Endothelial cell of umbilical vein (primary cell): ENCODE measurements around the gene TMEM45B. TPM values are rescaled to one million over a fixed set of nuclear protein-coding genes. Genes with fewer than 3 reads are reported as not detected.

ENCODE experiments used
- BruUV-seq: library from RNA; stranded (reverse); fragments of 400-500 nt; replicated peaks from 2 replicates; lab custom pipeline; 2021; lab: Mats Ljungman, UMichigan
- CTCF ChIA-PET: fragments of 300-600, 350-600 bp; sonication (Branson Sonifier 250); formaldehyde crosslinking; loops from one replicate; lab custom pipeline; 2021; ENCODE audit warnings: antibody characterized with exemption, inconsistent platforms; lab: Charles Lee
- POLR2A ChIA-PET: fragments of 300-600, 350-600 bp; sonication (Branson Sonifier 250); formaldehyde crosslinking; loops from one replicate; lab custom pipeline; 2021; ENCODE audit warnings: antibody characterized with exemption, inconsistent platforms; lab: Charles Lee
- DNase-seq: peaks from one replicate; pipeline ENCODE4 v3.0.0-alpha.2; 2011; ENCODE audit warnings: low read depth, low spot score
- FAIRE-seq: peaks from 2 replicates; lab custom pipeline; 2011; peaks lifted over from hg19 to GRCh38; lab: Jason Lieb, UNC
- H2AFZ ChIP-seq: 2 replicates; pipeline ENCODE4 v1.6.0; 2012; ENCODE audit warnings: low read depth, low read length, control low read depth, inconsistent platforms
- H3K27ac ChIP-seq: 2 replicates; pipeline ENCODE4 v1.5.1; 2011; ENCODE audit warnings: low read depth, mild to moderate bottlenecking, control low read depth, low read length, moderate library complexity; ENCODE audit not compliant: insufficient read depth
- H3K27me3 ChIP-seq, 2 experiments: 2 replicates each; pipeline versions ENCODE4 v1.6.0 to v1.6.1; 2011; ENCODE audit warnings: low read length in 2 of 2, mixed read lengths in 1 of 2; ENCODE audit not compliant: control insufficient read depth in 2 of 2, insufficient read depth in 2 of 2
- H3K36me3 ChIP-seq, 2 experiments: 2 replicates in 1 of 2; 3 replicates in 1 of 2; pipeline ENCODE4 v1.5.1; 2011; ENCODE audit warnings: low read length in 2 of 2, mild to moderate bottlenecking in 1 of 2, moderate library complexity in 1 of 2; ENCODE audit not compliant: control insufficient read depth in 2 of 2, insufficient read depth in 2 of 2; ENCODE audit errors: extremely low read depth in 1 of 2
- H3K4me1 ChIP-seq: 3 replicates; pipeline ENCODE4 v1.5.1; 2011; ENCODE audit warnings: mild to moderate bottlenecking, low read length; ENCODE audit not compliant: control insufficient read depth, insufficient read depth; ENCODE audit errors: extremely low read depth
- H3K4me2 ChIP-seq: 2 replicates; pipeline ENCODE4 v1.6.1; 2011; ENCODE audit warnings: low read length, control low read depth, mixed read lengths; ENCODE audit not compliant: insufficient read depth
- H3K4me3 ChIP-seq, 3 experiments: fragments of 200-600 bp in 1 of 3; sonication (generic), shearing (Covaris generic) in 1 of 3; replicated peaks in 1 of 3; 2 replicates each; pipeline ENCODE4 v1.5.1; 2011 to 2016; ENCODE audit warnings: control low read depth in 3 of 3, low read length in 3 of 3, mild to moderate bottlenecking in 2 of 3, inconsistent platforms in 1 of 3, low read depth in 1 of 3, moderate library complexity in 1 of 3; ENCODE audit not compliant: insufficient read depth in 1 of 3
- H3K79me2 ChIP-seq: 2 replicates; pipeline ENCODE4 v1.6.0; 2012; ENCODE audit warnings: low read length, inconsistent platforms; ENCODE audit not compliant: control insufficient read depth, insufficient read depth
- H3K9ac ChIP-seq: replicated peaks from 2 replicates; pipeline ENCODE3; 2011; ENCODE audit warnings: low read length, control low read depth; ENCODE audit not compliant: insufficient read depth; ENCODE audit errors: extremely low read depth
- H3K9me1 ChIP-seq: replicated peaks from 3 replicates; pipeline ENCODE4 v1.6.0; 2011; ENCODE audit warnings: mild to moderate bottlenecking, low read length; ENCODE audit not compliant: control insufficient read depth, insufficient read depth; ENCODE audit errors: extremely low read depth
- H3K9me3 ChIP-seq: replicated peaks from 2 replicates; pipeline ENCODE4 v1.5.1; 2012; ENCODE audit warnings: low read length, inconsistent platforms; ENCODE audit not compliant: control insufficient read depth, insufficient read depth
- H4K20me1 ChIP-seq: replicated peaks from 2 replicates; pipeline ENCODE3; 2011; ENCODE audit warnings: mild to moderate bottlenecking, low read length; ENCODE audit not compliant: control insufficient read depth, insufficient read depth; ENCODE audit errors: extremely low read depth
- EZH2 ChIP-seq: IDR thresholded peaks from 2 replicates; pipeline ENCODE4 v1.6.1; 2012; ENCODE audit warnings: borderline replicate concordance, low read depth, mild to moderate bottlenecking, moderate library complexity, low read length, inconsistent platforms; ENCODE audit not compliant: severe bottlenecking
- FOS ChIP-seq: IDR thresholded peaks from 2 replicates; pipeline ENCODE4 v1.6.1; 2011; ENCODE audit warnings: mild to moderate bottlenecking, low read length, moderate library complexity, borderline replicate concordance; ENCODE audit not compliant: insufficient read depth
- GATA2 ChIP-seq: IDR thresholded peaks from 2 replicates; pipeline ENCODE4 v1.7.0; 2011; ENCODE audit warnings: low read depth, mild to moderate bottlenecking, moderate library complexity, mixed read lengths, low read length; ENCODE audit not compliant: insufficient read length, insufficient read depth
- JUN ChIP-seq: IDR thresholded peaks from 2 replicates; pipeline ENCODE4 v1.6.1; 2011; ENCODE audit warnings: borderline replicate concordance, low read depth; ENCODE audit not compliant: insufficient read length, insufficient read depth
- MYC ChIP-seq: IDR thresholded peaks from one replicate; pipeline ENCODE4 v1.6.1; 2011; ENCODE audit warnings: mild to moderate bottlenecking, low read depth, low read length
- POLR2A ChIP-seq: IDR thresholded peaks from 2 replicates; pipeline ENCODE4 v1.6.1; 2012; ENCODE audit warnings: low read depth, mild to moderate bottlenecking, control low read depth, low read length
- POLR2AphosphoS5 ChIP-seq: IDR thresholded peaks from 2 replicates; pipeline ENCODE4 v1.6.1; 2012; ENCODE audit warnings: low read depth, mild to moderate bottlenecking, control low read depth, low read length, moderate library complexity; ENCODE audit not compliant: insufficient read depth
- dilution Hi-C: fragments of 300-500 bp; cut with MboI; formaldehyde crosslinking; loops from one replicate; pipeline ENCODE4 v1.15.0; 2019; ENCODE audit warnings: low sequenced_read_pairs; ENCODE audit not compliant: extremely low pct_ligation_motif_present
- intact Hi-C: fragments of 100-400 bp; cut with micrococcal nuclease; formaldehyde crosslinking; loops from one replicate; pipeline ENCODE4 v1.10.0; 2022
- polyA plus RNA-seq, 4 experiments: library from polyadenylated mRNA; depleted of rRNA in 3 of 4; stranded (reverse) in 3 of 4; unstranded in 1 of 4; fragments of >200 nt; gene quantifications; 2 replicates each; pipeline versions ENCODE4 v1.2.1 to v1.2.3, GENCODE V29; 2011 to 2012; ENCODE audit warnings: missing spikeins in 1 of 4
- total RNA-seq: library from RNA; stranded (reverse); gene quantifications from 2 replicates; pipeline ENCODE4 v1.2.3, GENCODE V29; 2021
- TF ChIP-seq, protein P1 (sequence below): IDR thresholded peaks from 2 replicates; pipeline ENCODE4 v1.6.1; 2011; ENCODE audit not compliant: insufficient read depth, insufficient read length
- TF ChIP-seq, protein P2 (sequence below), 2 donors: IDR thresholded peaks; 1 replicate in 1 of 2; 2 replicates in 1 of 2; pipeline ENCODE4 v1.5.1; 2011; ENCODE audit warnings: low read length in 2 of 2, mild to moderate bottlenecking in 2 of 2, moderate library complexity in 2 of 2, control low read depth in 1 of 2, inconsistent platforms in 1 of 2, low read depth in 1 of 2; ENCODE audit not compliant: insufficient read depth in 1 of 2; ENCODE audit errors: extremely low read depth in 1 of 2

TMEM45B gene
- total and polyA plus RNA-seq, 2 donors (not counting 3 experiments of a cell fraction or from before 2014, with no cell fraction given): 0.08 TPM; not detected in 1

DNA sequence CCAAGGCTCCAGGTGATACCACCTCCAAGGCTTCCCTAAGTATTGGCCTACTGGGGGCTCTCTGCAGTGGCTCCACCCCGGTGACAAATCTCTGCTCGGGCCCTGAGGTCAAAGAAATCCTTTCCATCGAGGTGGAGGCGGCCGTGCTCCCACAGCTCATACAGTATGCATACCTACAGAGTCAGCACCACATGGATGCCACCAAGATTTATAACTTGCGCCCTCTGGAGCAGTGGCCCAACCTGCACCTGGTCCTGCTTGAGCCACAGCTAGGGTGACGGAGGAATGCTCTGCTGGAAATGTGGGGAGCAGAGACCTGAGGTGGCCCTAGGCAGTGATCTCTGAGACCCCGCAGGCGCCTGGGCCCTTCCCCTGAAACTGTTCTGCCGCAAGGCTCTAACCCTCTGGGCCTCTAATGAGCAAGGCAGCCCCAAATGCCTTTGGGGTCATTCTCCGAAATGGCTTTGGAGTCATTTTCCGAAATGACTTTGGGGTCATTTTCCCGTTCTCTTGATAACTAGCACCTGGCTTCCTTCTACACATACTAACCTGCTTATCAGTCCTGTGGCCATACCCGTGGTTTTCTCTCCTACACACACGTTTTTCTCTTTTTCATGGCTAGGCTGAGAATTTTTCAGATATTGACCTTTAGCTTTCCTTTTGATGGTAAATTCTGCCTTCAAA lies 33.9 kb downstream of the TMEM45B start:
- Histone ChIP-seq H3K9ac (no peak overlapping the region), H3K4me1 (no peaks in the 10 kb centered on the region), H2AFZ (no peak overlapping the region), H3K4me2 (no peak overlapping the region), H3K27me3 (no peaks in the 10 kb centered on the region), H3K4me3 (no peak overlapping the region), H3K79me2 (no peaks in the 10 kb centered on the region), H3K36me3 (no peaks in the 10 kb centered on the region), H3K9me3 (no peaks in the 10 kb centered on the region), H4K20me1 (no peaks in the 10 kb centered on the region), H3K27ac (no peak overlapping the region), H3K9me1 (no peaks in the 10 kb centered on the region)
- TF ChIP-seq EZH2: no peak
- no peak for TF ChIP-seq POLR2A
- no peak for TF ChIP-seq JUN
- no peak for TF ChIP-seq POLR2AphosphoS5
- no peak for TF ChIP-seq MYC
- TF ChIP-seq, protein P1, sequence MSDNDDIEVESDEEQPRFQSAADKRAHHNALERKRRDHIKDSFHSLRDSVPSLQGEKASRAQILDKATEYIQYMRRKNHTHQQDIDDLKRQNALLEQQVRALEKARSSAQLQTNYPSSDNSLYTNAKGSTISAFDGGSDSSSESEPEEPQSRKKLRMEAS: no peak
- TF ChIP-seq FOS: no peak
- TF ChIP-seq, protein P2, sequence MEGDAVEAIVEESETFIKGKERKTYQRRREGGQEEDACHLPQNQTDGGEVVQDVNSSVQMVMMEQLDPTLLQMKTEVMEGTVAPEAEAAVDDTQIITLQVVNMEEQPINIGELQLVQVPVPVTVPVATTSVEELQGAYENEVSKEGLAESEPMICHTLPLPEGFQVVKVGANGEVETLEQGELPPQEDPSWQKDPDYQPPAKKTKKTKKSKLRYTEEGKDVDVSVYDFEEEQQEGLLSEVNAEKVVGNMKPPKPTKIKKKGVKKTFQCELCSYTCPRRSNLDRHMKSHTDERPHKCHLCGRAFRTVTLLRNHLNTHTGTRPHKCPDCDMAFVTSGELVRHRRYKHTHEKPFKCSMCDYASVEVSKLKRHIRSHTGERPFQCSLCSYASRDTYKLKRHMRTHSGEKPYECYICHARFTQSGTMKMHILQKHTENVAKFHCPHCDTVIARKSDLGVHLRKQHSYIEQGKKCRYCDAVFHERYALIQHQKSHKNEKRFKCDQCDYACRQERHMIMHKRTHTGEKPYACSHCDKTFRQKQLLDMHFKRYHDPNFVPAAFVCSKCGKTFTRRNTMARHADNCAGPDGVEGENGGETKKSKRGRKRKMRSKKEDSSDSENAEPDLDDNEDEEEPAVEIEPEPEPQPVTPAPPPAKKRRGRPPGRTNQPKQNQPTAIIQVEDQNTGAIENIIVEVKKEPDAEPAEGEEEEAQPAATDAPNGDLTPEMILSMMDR (IDR thresholded peaks at IDR 0.05; ENCODE audit: extremely low read depth in 1 of 2, insufficient read depth in 1 of 2, low read depth in 1 of 2, low read length in 2 of 2): no peak
- TF ChIP-seq GATA2: no peak
- intact Hi-C loops: no loop called here
- ChIA-PET CTCF (no interaction called here), POLR2A (no interaction called here)
- no TSS peak for BruUV-seq
- DNase-seq (no peak), FAIRE-seq (no peak)
- dilution Hi-C loops: no loop called here
